IMR-90 (cell line): Measurements from ENCODE around the gene ACOXL. TPM values are rescaled to one million over a fixed set of nuclear protein-coding genes. Genes with fewer than 3 reads are reported as not detected.

Experiments used
- ATAC-seq: fragments of 200-7000 bp; cut with Tn5 transposase; 2 replicates; pipeline ENCODE4 v1.9.1; 2020; ENCODE audit warnings: low read depth, mild to moderate bottlenecking, moderate library complexity
- BruUV-seq: library from RNA; stranded (reverse); fragments of 400-500 nt; replicated peaks from 2 replicates; lab custom pipeline; 2021; lab: Mats Ljungman, UMichigan
- CTCF ChIA-PET: fragments of 300-600 bp; formaldehyde crosslinking; extraction: SDS; loops from one replicate; lab custom pipeline; 2021; ENCODE audit warnings: antibody characterized with exemption; lab: Yijun Ruan, JAX
- POLR2A ChIA-PET: fragments of 300-600 bp; sonication (Branson Sonifier 250); formaldehyde crosslinking; loops from one replicate; lab custom pipeline; 2022; ENCODE audit warnings: antibody characterized with exemption; ENCODE audit not compliant: unreplicated experiment; lab: Charles Lee
- DNase-seq: peaks from one replicate; pipeline ENCODE4 v3.0.0; 2013
- H2AFZ ChIP-seq: replicated peaks from 2 replicates; pipeline ENCODE3; 2013; ENCODE audit warnings: low read length, mild to moderate bottlenecking; ENCODE audit not compliant: poor library complexity
- H2AK5ac ChIP-seq: 2 replicates; pipeline ENCODE4 v1.6.1; 2013; ENCODE audit warnings: low read depth, low read length, inconsistent platforms
- H2AK9ac ChIP-seq: replicated peaks from 2 replicates; pipeline ENCODE3; 2013; ENCODE audit warnings: mild to moderate bottlenecking, low read depth, low read length, moderate library complexity; ENCODE audit not compliant: poor library complexity
- H2BK120ac ChIP-seq: 2 replicates; pipeline ENCODE4 v1.6.1; 2013; ENCODE audit warnings: low read depth, low read length, inconsistent platforms
- H2BK15ac ChIP-seq: 3 replicates; pipeline ENCODE4 v1.6.1; 2013; ENCODE audit warnings: low read depth, low read length, inconsistent platforms
- H2BK20ac ChIP-seq: 2 replicates; pipeline ENCODE4 v1.6.1; 2013; ENCODE audit warnings: low read depth, mild to moderate bottlenecking, inconsistent platforms, low read length, moderate library complexity
- H2BK5ac ChIP-seq: 2 replicates; pipeline ENCODE4 v1.6.1; 2013; ENCODE audit warnings: mild to moderate bottlenecking, low read depth, low read length, inconsistent platforms; ENCODE audit not compliant: poor library complexity, severe bottlenecking
- H3K14ac ChIP-seq: replicated peaks from 2 replicates; pipeline ENCODE4 v1.6.1; 2013; ENCODE audit warnings: low read depth, low read length, inconsistent platforms
- H3K18ac ChIP-seq: 2 replicates; pipeline ENCODE4 v1.6.1; 2013; ENCODE audit warnings: low read depth, low read length, control low read depth
- H3K23ac ChIP-seq: 2 replicates; pipeline ENCODE4 v1.6.1; 2013; ENCODE audit warnings: low read depth, low read length, inconsistent platforms
- H3K27ac ChIP-seq: 2 replicates; pipeline ENCODE4 v1.5.1; 2013; ENCODE audit warnings: mild to moderate bottlenecking, control low read depth, low read length; ENCODE audit not compliant: insufficient read depth
- H3K27me3 ChIP-seq: 2 replicates; pipeline ENCODE4 v1.6.1; 2013; ENCODE audit warnings: low read length; ENCODE audit not compliant: control insufficient read depth, insufficient read depth
- H3K36me3 ChIP-seq: 2 replicates; pipeline ENCODE4 v1.6.1; 2013; ENCODE audit warnings: low read length, mixed read lengths; ENCODE audit not compliant: control insufficient read depth, insufficient read depth
- H3K4ac ChIP-seq: 2 replicates; pipeline ENCODE4 v1.6.1; 2013; ENCODE audit warnings: low read depth, low read length, inconsistent platforms
- H3K4me1 ChIP-seq: 2 replicates; pipeline ENCODE4 v1.6.1; 2013; ENCODE audit warnings: low read length, mixed read lengths; ENCODE audit not compliant: control insufficient read depth, insufficient read depth
- H3K4me2 ChIP-seq: 2 replicates; pipeline ENCODE4 v1.6.1; 2013; ENCODE audit warnings: low read depth, mild to moderate bottlenecking, control low read depth, low read length, moderate library complexity
- H3K4me3 ChIP-seq: 2 replicates; pipeline ENCODE4 v1.5.1; 2013; ENCODE audit warnings: low read depth, mild to moderate bottlenecking, control low read depth, low read length, moderate library complexity; ENCODE audit not compliant: insufficient read depth
- H3K56ac ChIP-seq: 2 replicates; pipeline ENCODE4 v1.6.1; 2013; ENCODE audit warnings: low read length, inconsistent platforms; ENCODE audit not compliant: insufficient read depth; ENCODE audit errors: extremely low read depth
- H3K79me1 ChIP-seq, 2 experiments: 2 replicates each; pipeline ENCODE4 v1.6.1; 2013; ENCODE audit warnings: low read length in 2 of 2, inconsistent platforms in 1 of 2, low read depth in 1 of 2
- H3K9ac ChIP-seq: 2 replicates; pipeline ENCODE4 v1.6.1; 2013; ENCODE audit warnings: low read depth, low read length, control low read depth
- H3K9me1 ChIP-seq: 2 replicates; pipeline ENCODE4 v1.6.1; 2013; ENCODE audit warnings: low read length, inconsistent platforms; ENCODE audit not compliant: insufficient read depth
- H3K9me3 ChIP-seq: 2 replicates; pipeline ENCODE4 v1.6.1; 2013; ENCODE audit warnings: low read length; ENCODE audit not compliant: control insufficient read depth, insufficient read depth
- H4K20me1 ChIP-seq: 2 replicates; pipeline ENCODE4 v1.6.1; 2013; ENCODE audit warnings: low read length, inconsistent platforms; ENCODE audit not compliant: insufficient read depth
- H4K5ac ChIP-seq: 2 replicates; pipeline ENCODE4 v1.6.1; 2013; ENCODE audit warnings: mild to moderate bottlenecking, low read depth, low read length, control low read depth
- H4K8ac ChIP-seq, 2 experiments: 2 replicates each; pipeline ENCODE4 v1.6.1; 2013; ENCODE audit warnings: low read depth in 2 of 2, low read length in 2 of 2, control low read depth in 1 of 2, inconsistent platforms in 1 of 2
- H4K91ac ChIP-seq: 2 replicates; pipeline ENCODE4 v1.6.1; 2013; ENCODE audit warnings: low read depth, low read length, inconsistent platforms; ENCODE audit not compliant: insufficient read depth
- CEBPB ChIP-seq: IDR thresholded peaks from 2 replicates; pipeline ENCODE4 v1.6.1; 2012; ENCODE audit warnings: low read depth, low read length, improper control_type of control experiment
- MAZ ChIP-seq: IDR thresholded peaks from 2 replicates; pipeline ENCODE4 v1.6.1; 2012; ENCODE audit warnings: low read depth, mild to moderate bottlenecking, low read length, improper control_type of control experiment, moderate library complexity, borderline replicate concordance
- MXI1 ChIP-seq: IDR thresholded peaks from 2 replicates; pipeline ENCODE4 v1.6.1; 2012; ENCODE audit warnings: low read depth, mild to moderate bottlenecking, low read length, moderate library complexity, borderline replicate concordance
- RFX5 ChIP-seq: IDR thresholded peaks from 2 replicates; pipeline ENCODE4 v1.8.0; 2012; ENCODE audit warnings: low read depth, mild to moderate bottlenecking, low read length, moderate library complexity
- SMC3 ChIP-seq: fragments of 150-350 bp; IDR thresholded peaks from 2 replicates; pipeline ENCODE4 v1.6.1; 2016; ENCODE audit warnings: low read depth, mild to moderate bottlenecking, antibody characterized with exemption, low read length, moderate library complexity
- WGBS, 2 experiments: methylation state at CpG; one replicate each; pipeline versions ENCODE4 v1.1.5 to v1.1.7; 2013; ENCODE audit warnings: missing lambda C conversion rate in 2 of 2; ENCODE audit not compliant: insufficient read length in 1 of 2; ENCODE audit errors: extremely low coverage in 2 of 2; 5-methylcytosine and 5-hydroxymethylcytosine counted together
- dilution Hi-C: fragments of 300-500 bp; cut with HindIII; formaldehyde crosslinking; loops from one replicate; pipeline ENCODE4 v1.14.3; 2018; ENCODE audit warnings: low sequenced_read_pairs; ENCODE audit not compliant: unreplicated experiment
- in situ Hi-C: fragments of 300-500 bp; cut with MboI; formaldehyde crosslinking; loops from 3 replicates; pipeline ENCODE4 v1.14.3; 2019; ENCODE audit warnings: low sequenced_read_pairs, inconsistent platforms, mixed read lengths
- intact Hi-C: fragments of 100-400 bp; cut with micrococcal nuclease; formaldehyde crosslinking; loops from 2 replicates; pipeline ENCODE4 v1.10.0; 2022
- polyA plus RNA-seq, 3 experiments: library from polyadenylated mRNA; depleted of rRNA; stranded (reverse); fragments of >200 nt; gene quantifications; 2 replicates each; pipeline ENCODE4 v1.2.3, GENCODE V29; 2012; ENCODE audit warnings: low replicate concordance in 1 of 3
- total RNA-seq: library from RNA; depleted of rRNA; stranded (reverse); fragments of >200 nt; gene quantifications from 2 replicates; pipeline ENCODE4 v1.2.3, GENCODE V29; 2012
- TF ChIP-seq, protein P1 (sequence below): fragments of 150-350 bp; IDR thresholded peaks from 2 replicates; pipeline ENCODE4 v1.6.1; 2017; ENCODE audit warnings: mild to moderate bottlenecking, antibody characterized with exemption, low read length, low read depth
- TF ChIP-seq, protein P2 (sequence below): fragments of 150-350 bp; IDR thresholded peaks from 2 replicates; pipeline ENCODE4 v1.6.1; 2016; ENCODE audit warnings: low read depth, mild to moderate bottlenecking, low read length, moderate library complexity, borderline replicate concordance

Gene ACOXL
- total and polyA plus RNA-seq, 2 of the 4 experiments (the other 2 are of a cell fraction), result not detected

DNA sequence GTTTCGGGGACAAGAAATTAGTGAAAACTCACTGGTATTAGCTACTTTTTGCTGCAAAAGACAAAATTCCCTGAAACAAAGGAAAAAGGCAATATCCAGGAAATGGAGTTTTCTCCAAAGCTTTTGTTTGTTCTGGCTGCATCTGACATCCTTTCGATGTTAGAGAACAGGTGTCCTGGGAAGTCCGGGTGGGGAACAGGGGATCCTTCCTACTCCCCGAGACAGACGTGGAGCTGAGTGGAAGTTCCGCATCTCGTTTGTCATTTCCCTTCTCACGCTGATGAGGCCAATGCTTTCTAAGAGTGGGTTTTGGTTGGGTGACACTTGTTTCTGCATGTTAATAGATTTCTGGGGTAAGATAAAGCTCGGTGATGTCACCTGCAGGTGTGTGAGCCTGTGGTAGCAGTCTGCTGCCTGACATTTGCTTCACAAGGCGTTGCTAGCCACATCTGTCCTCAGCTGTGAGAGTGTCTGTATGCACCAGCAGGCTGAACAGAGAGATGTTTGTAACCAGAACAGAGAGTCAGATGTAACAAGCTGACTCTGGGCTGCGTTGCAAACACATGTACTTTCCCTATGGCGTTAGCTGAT lies 125.9 kb downstream of the ACOXL start:
- H2BK5ac ChIP-seq, result no peak overlapping the region
- no peak overlapping the region for H2BK20ac ChIP-seq
- no peak overlapping the region for H2AK9ac ChIP-seq
- whole genome bisulfite sequencing, 2 experiments, result 62% methylated on average over 5 of the region's 12 CpGs; no CpG with 5 or more reads in 1 of the 2 experiments
- H4K20me1 ChIP-seq, result no peaks in the 10 kb centered on the region
- no peak overlapping the region for H4K5ac ChIP-seq
- ATAC-seq, result no peak
- H3K18ac ChIP-seq, result no peak overlapping the region
- H3K4ac ChIP-seq, result no peak overlapping the region
- no peak overlapping the region for H3K4me3 ChIP-seq
- ChIA-PET CTCF (no interaction called here), POLR2A (no interaction called here)
- H3K23ac ChIP-seq, result no peak overlapping the region
- H4K91ac ChIP-seq, result no peak overlapping the region
- H3K56ac ChIP-seq, result no peak overlapping the region
- dilution Hi-C loops, result no loop called here
- H3K27ac ChIP-seq, result no peak overlapping the region
- H4K8ac ChIP-seq, result no peak overlapping the region
- no peak overlapping the region for H2BK120ac ChIP-seq
- H3K4me1 ChIP-seq, result no peaks in the 10 kb centered on the region
- intact Hi-C loops, result no loop called here
- no peak overlapping the region for H3K4me2 ChIP-seq
- H3K9me1 ChIP-seq, result no peaks in the 10 kb centered on the region
- no peak overlapping the region for H3K9ac ChIP-seq
- peaks cover 28% of the 10 kb centered on the region for H3K27me3 ChIP-seq
- H3K9me3 ChIP-seq, result no peaks in the 10 kb centered on the region
- TF ChIP-seq MAZ (no peak), CEBPB (no peak), RFX5 (no peak), SMC3 (no peak), MXI1 (no peak)
- TF ChIP-seq, protein P1, sequence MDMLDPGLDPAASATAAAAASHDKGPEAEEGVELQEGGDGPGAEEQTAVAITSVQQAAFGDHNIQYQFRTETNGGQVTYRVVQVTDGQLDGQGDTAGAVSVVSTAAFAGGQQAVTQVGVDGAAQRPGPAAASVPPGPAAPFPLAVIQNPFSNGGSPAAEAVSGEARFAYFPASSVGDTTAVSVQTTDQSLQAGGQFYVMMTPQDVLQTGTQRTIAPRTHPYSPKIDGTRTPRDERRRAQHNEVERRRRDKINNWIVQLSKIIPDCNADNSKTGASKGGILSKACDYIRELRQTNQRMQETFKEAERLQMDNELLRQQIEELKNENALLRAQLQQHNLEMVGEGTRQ, result no peak
- TF ChIP-seq, protein P2, sequence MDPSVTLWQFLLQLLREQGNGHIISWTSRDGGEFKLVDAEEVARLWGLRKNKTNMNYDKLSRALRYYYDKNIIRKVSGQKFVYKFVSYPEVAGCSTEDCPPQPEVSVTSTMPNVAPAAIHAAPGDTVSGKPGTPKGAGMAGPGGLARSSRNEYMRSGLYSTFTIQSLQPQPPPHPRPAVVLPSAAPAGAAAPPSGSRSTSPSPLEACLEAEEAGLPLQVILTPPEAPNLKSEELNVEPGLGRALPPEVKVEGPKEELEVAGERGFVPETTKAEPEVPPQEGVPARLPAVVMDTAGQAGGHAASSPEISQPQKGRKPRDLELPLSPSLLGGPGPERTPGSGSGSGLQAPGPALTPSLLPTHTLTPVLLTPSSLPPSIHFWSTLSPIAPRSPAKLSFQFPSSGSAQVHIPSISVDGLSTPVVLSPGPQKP, result no peak
- H2AFZ ChIP-seq, result no peak overlapping the region
- no peak for DNase-seq
- no peak overlapping the region for H2BK15ac ChIP-seq
- no peaks in the 10 kb centered on the region for H3K79me1 ChIP-seq
- H3K14ac ChIP-seq, result no peak overlapping the region
- no TSS peak for BruUV-seq
- in situ Hi-C loops, result no loop called here
- no peak overlapping the region for H2AK5ac ChIP-seq
- no peaks in the 10 kb centered on the region for H3K36me3 ChIP-seq
